Activated CD4-positive, alpha-beta memory T cell treated with anti-CD3 and anti-CD28 coated beads for 36 hours (primary cell): ENCODE measurements around the gene SLC37A1. TPM values are rescaled to one million over a fixed set of nuclear protein-coding genes. Genes with fewer than 3 reads are reported as not detected.
A peak's percentile ranks its signal among the peaks of the same experiment; 100 is the strongest.

Source experiments
- CTCF ChIA-PET: fragments of 350-600 bp; sonication (Branson Sonifier 250); formaldehyde crosslinking; loops from one replicate; lab custom pipeline; 2021; ENCODE audit warnings: antibody characterized with exemption, inconsistent platforms; lab: Charles Lee
- POLR2A ChIA-PET: fragments of 350-600 bp; sonication (Branson Sonifier 250); formaldehyde crosslinking; loops from one replicate; lab custom pipeline; 2021; ENCODE audit warnings: antibody characterized with exemption; lab: Charles Lee
- DNase-seq: peaks from one replicate; pipeline ENCODE4 v3.0.0-alpha.2; 2020
- H3K27ac Mint-ChIP-seq: one replicate; pipeline ENCODE4 v1.8.0; 2021; ENCODE audit warnings: mixed read lengths
- H3K27me3 Mint-ChIP-seq: one replicate; pipeline ENCODE4 v1.8.0; 2021; ENCODE audit warnings: mixed read lengths
- H3K36me3 Mint-ChIP-seq: one replicate; pipeline ENCODE4 v1.8.0; 2021; ENCODE audit warnings: mixed read lengths
- H3K4me1 Mint-ChIP-seq: one replicate; pipeline ENCODE4 v1.8.0; 2021; ENCODE audit warnings: low read depth, mixed read lengths
- H3K4me3 Mint-ChIP-seq: one replicate; pipeline ENCODE4 v1.8.0; 2021; ENCODE audit warnings: mild to moderate bottlenecking, mixed read lengths
- H3K9me3 Mint-ChIP-seq: one replicate; pipeline ENCODE4 v1.8.0; 2021; ENCODE audit warnings: mixed read lengths
- intact Hi-C: fragments of 100-400 bp; cut with micrococcal nuclease; formaldehyde crosslinking; loops from one replicate; pipeline ENCODE4 v1.15.1; 2023
- total RNA-seq, 2 experiments: library from RNA; stranded (reverse); gene quantifications; one replicate each; pipeline ENCODE4 v1.2.3, GENCODE V29; 2021

Gene SLC37A1
- total RNA-seq, 2 experiments from 2014 or later: 21.1 to 21.2 TPM

DNA sequence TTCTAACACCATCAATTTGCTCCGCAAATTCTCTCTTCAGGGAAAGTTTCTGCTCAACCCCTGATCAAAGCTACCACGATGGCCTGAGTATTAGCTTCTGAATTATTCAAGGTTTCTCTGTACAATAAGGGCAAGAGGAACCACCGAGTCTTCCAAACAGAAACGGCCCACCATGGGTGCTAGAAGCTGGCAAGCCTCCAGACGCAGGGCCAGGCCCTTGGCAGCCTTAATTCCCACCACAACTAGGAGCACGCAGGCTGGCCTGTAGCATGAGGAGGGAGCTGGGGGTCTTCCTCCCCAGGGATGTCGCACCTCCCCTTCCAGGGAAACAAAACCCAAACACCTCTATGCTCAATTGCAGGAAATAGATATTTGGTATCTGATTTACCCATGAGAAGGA, 28.7 kb upstream of the SLC37A1 start:
- Mint-ChIP-seq H3K27ac (no peak overlapping the region), H3K9me3 (no peaks in the 10 kb centered on the region), H3K4me3 (no peak overlapping the region), H3K4me1 (no peaks in the 10 kb centered on the region), H3K27me3 (peaks cover 21% of the 10 kb centered on the region), H3K36me3 (no peaks in the 10 kb centered on the region)
- intact Hi-C loops: no loop called here
- POLR2A ChIA-PET: no interaction called here
- CTCF ChIA-PET: no interaction called here
- no peak for DNase-seq

DNA sequence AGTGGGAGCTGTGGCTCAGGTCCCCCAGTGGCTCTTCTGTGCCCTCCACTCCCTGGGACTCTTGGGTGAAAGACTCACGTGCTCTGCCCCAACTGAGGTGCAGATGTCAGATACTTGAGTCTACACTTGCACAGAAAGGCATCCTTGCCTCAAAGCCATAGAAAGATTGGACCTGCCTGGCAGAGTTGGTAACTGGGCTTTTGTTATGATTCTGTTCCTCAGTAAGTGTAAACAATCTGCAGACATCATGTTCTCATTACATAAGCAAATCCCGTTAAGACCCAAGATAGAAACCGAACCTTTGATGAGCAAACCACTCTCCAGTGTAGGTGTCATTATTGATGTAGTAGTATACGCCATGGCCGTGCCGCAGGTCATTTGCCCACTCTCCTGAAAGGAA, 27.6 kb upstream of the SLC37A1 start:
- no peaks in the 10 kb centered on the region for H3K4me1 Mint-ChIP-seq
- H3K27ac Mint-ChIP-seq: no peak overlapping the region
- no peak for DNase-seq
- no peaks in the 10 kb centered on the region for H3K9me3 Mint-ChIP-seq
- H3K4me3 Mint-ChIP-seq: no peak overlapping the region
- peaks cover 21% of the 10 kb centered on the region for H3K27me3 Mint-ChIP-seq
- H3K36me3 Mint-ChIP-seq: no peaks in the 10 kb centered on the region
- ChIA-PET CTCF (no interaction called here), POLR2A (no interaction called here)
- intact Hi-C loops: no loop called here

DNA sequence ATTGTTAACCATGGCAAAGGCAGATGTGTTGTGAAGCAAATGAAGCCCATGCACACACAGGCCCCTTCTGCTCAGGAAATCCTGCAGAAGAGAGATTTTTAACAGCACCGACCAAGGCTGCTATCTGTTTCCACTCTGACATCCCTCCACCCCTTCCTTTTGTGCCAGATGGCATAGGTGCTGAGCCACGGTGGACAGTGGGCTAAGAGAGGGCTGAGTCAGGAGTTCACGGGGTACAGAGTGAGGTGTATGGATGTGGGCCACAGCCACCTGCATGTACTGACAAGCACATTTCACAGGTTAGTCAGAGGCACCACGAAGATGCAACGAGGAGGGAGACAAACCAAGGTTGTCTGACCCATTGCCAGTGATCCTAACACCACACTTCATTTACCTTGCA, 27.1 kb upstream of the SLC37A1 start:
- H3K27ac Mint-ChIP-seq: no peak overlapping the region
- H3K36me3 Mint-ChIP-seq: no peaks in the 10 kb centered on the region
- POLR2A ChIA-PET: no interaction called here
- DNase-seq: no peak
- H3K4me1 Mint-ChIP-seq: no peaks in the 10 kb centered on the region
- CTCF ChIA-PET: no interaction called here
- no peaks in the 10 kb centered on the region for H3K9me3 Mint-ChIP-seq
- peaks cover 21% of the 10 kb centered on the region for H3K27me3 Mint-ChIP-seq
- no peak overlapping the region for H3K4me3 Mint-ChIP-seq
- intact Hi-C loops: no loop called here

DNA sequence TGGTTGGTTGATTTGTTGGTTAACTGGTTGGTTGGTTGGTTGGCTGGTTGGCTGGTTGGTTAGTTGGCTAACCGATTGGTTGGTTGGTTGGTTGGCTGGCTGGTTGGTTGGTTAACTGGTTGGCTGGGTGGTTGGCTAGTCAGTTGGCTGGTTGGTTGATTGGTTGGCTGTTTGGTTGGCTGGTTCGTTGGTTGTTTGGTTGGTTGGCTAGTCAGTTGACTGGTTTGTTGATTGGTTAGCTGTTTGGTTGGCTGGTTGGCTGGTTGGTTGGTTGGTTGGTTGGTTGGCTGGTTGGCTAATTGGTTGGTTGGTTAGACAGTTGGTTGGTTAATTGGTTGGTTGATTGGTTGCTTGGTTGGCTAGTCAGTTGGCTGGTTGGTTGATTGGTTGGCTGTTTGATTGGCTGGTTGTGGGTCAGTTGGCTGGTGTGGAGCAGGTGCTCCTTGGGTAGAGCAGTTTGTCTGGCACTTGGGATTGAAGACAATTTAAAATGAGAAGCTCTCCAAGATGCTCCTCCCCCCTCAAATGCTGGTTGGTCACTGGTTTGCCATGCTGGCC, 24.6 kb upstream of the SLC37A1 start:
- no peaks in the 10 kb centered on the region for H3K9me3 Mint-ChIP-seq
- intact Hi-C loops: no loop called here
- POLR2A ChIA-PET: no interaction called here
- H3K4me1 Mint-ChIP-seq: peaks cover 5% of the 10 kb centered on the region
- H3K27ac Mint-ChIP-seq: no peak overlapping the region
- CTCF ChIA-PET: no interaction called here
- H3K4me3 Mint-ChIP-seq: no peak overlapping the region
- no peak for DNase-seq
- peaks cover 18% of the 10 kb centered on the region for H3K27me3 Mint-ChIP-seq
- H3K36me3 Mint-ChIP-seq: no peaks in the 10 kb centered on the region

DNA sequence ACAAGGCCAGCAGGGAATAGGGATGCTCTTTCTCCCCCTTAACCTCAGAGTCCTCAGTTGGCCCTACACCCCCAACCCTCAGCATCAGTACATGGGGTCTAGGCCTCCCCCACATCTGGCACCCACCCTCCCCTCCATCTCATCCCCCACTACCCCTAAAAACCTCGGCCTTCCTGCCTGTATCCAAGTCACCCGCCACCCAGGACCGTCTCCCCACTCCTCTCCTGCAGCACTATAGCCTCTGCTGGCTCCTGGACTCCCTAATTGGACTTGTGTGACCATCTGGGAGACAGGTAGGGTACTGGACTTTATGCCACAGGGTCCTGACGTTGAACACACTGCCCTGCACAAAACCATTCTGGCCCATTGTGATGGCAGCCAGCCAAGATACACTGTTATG, 23.7 kb upstream of the SLC37A1 start:
- intact Hi-C loops: no loop called here
- H3K4me3 Mint-ChIP-seq: no peak overlapping the region
- peaks cover 18% of the 10 kb centered on the region for H3K27me3 Mint-ChIP-seq
- no peaks in the 10 kb centered on the region for H3K9me3 Mint-ChIP-seq
- ChIA-PET CTCF (no interaction called here), POLR2A (no interaction called here)
- H3K36me3 Mint-ChIP-seq: no peaks in the 10 kb centered on the region
- peaks cover 5% of the 10 kb centered on the region for H3K4me1 Mint-ChIP-seq
- no peak overlapping the region for H3K27ac Mint-ChIP-seq
- DNase-seq: no peak

DNA sequence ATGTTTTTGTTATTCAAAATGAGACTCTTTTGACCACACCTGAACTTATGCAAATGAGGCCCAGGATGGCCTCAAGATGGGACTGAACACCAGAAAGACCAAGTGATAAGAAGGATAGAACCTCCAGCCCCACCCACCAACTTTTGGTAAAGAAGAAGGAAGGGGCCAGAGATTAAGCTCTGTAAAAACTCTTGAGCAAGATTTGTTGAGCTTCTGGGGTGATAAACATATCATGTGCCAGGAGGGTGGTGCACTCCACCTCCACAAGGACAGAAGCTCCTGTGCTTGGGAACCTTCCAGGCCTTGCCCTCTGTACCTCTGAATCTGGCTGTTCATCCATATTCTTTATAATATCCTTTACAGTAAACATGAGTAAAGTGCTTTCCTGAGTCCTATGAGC, 22.9 kb upstream of the SLC37A1 start:
- DNase-seq: no peak
- CTCF ChIA-PET: no interaction called here
- Mint-ChIP-seq H3K27ac (no peak overlapping the region), H3K4me3 (no peak overlapping the region), H3K4me1 (peaks cover 10% of the 10 kb centered on the region), H3K9me3 (no peaks in the 10 kb centered on the region), H3K27me3 (peaks cover 18% of the 10 kb centered on the region), H3K36me3 (no peaks in the 10 kb centered on the region)
- POLR2A ChIA-PET: no interaction called here
- intact Hi-C loops: no loop called here

DNA sequence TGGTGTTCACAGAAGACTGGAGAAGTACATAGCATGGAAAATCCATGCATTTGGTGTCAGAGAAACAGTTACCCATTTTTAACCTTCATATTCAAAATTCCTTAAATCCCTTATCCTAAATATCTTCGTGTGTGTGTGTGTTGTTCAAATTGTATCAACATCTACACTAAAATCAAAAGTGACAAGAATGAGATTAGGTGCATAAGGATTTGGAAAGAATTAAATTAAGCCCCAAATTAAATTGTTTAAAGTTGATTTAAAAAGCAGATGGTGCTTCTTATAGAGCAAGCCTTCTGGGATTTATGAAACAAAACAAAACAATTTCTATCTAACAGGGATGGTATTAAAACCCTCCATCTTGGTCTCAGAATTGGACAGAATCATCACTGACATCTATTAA, 22.3 kb upstream of the SLC37A1 start:
- POLR2A ChIA-PET: no interaction called here
- intact Hi-C loops: no loop called here

DNA sequence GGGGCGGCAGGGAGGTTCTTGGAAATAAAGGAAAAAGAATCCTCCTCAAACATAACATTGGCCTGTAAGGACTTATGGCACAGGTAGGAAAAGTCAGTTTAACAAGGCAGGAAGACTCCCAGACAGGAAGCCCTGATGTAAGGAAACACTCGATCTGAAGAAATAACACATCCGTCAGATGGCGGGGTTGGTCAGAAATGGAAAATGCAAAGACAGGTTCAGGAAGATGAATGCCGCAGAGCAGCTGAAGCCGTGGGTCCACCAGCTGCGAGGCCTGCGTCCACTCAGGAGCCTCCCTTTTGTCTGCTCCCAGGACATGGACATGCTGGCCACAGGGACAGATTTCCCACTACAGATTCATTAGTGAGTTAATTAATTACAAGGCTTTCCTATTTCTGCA, 21.5 kb upstream of the SLC37A1 start:
- peaks cover 15% of the 10 kb centered on the region for H3K27me3 Mint-ChIP-seq
- no peaks in the 10 kb centered on the region for H3K36me3 Mint-ChIP-seq
- no peak overlapping the region for H3K27ac Mint-ChIP-seq
- peaks cover 21% of the 10 kb centered on the region for H3K4me1 Mint-ChIP-seq
- no peaks in the 10 kb centered on the region for H3K9me3 Mint-ChIP-seq
- ChIA-PET POLR2A (no interaction called here), CTCF (no interaction called here)
- no peak overlapping the region for H3K4me3 Mint-ChIP-seq
- intact Hi-C loops: no loop called here
- DNase-seq: no peak

More for the DNA sequence above, 22.3 kb upstream of the SLC37A1 start:
- Mint-ChIP-seq H3K27me3 (peaks cover 19% of the 10 kb centered on the region), H3K27ac (no peak overlapping the region), H3K4me1 (peaks cover 14% of the 10 kb centered on the region), H3K9me3 (no peaks in the 10 kb centered on the region), H3K4me3 (no peak overlapping the region), H3K36me3 (no peaks in the 10 kb centered on the region)
- DNase-seq: no peak
- CTCF ChIA-PET: no interaction called here

DNA sequence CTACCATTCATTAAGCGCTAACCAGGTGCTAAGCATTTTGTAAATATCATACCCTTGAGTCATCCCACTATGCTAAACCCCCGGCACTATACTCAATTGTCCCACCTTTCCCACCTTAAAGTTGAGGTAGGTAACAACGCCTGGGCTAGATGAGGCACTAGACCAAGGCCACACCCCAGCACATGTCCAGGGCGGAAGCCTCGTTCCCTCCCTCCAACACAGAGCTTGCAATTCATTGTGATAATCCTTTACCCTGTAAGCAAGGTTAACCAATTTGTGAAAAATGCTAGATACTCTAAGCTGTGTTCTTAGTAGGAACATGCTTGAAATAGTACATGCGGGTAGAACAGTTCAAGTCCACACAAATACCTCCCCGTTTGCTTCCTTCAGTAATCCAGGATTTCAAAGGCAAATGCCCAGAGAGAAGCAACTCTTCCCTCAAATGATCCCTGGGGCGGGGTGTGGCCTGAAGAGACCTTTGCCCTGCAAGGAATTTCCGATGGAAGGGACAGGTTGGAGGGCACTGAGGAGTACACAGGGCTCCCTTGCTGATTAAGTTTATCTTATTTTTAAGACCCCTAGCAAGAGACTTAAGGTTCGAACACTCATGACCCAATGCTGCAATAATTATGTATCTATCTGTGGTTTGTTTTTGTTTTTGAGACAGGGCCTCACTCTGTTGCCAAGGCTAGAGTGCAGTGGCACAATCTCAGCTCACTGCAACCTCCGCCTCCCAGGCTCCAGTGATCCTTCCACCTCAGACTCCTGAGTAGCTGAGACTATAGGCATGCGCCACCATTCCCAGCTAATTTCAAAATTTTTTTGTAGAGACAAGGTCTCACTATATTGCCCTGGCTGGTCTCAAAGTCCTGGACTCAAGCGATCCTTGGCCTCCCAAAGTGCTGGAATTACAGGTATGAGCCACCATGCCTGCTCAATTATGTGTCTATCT, 20.3 kb upstream of the SLC37A1 start:
- H3K9me3 Mint-ChIP-seq: no peaks in the 10 kb centered on the region
- DNase-seq: no peak
- ChIA-PET POLR2A (no interaction called here), CTCF (no interaction called here)
- no peak overlapping the region for H3K27ac Mint-ChIP-seq
- peaks cover 21% of the 10 kb centered on the region for H3K4me1 Mint-ChIP-seq
- no peak overlapping the region for H3K4me3 Mint-ChIP-seq
- intact Hi-C loops: no loop called here
- H3K36me3 Mint-ChIP-seq: no peaks in the 10 kb centered on the region
- peaks cover 7% of the 10 kb centered on the region for H3K27me3 Mint-ChIP-seq

DNA sequence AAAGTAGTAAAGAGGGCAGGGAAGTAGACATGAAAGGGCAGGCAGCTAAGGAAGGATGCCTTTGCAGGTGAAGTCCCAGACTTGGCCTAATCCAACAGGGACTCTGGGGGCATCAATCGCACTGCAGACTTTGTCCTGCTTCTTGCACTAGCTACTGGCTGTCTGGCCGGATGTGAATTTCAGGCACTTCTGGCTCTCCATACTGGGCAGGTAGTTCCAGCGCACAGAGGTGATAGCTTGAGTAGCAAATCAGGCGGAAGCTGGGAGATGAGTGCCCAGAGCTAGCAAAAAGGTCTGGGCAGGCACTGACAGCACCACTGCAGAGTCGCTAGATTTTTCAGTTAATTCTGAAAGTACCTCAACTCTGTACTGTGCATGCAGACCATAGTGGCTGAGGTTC, 18.6 kb upstream of the SLC37A1 start:
- POLR2A ChIA-PET: interaction anchor here (2.4 kb wide), 1 partner anchor 33 kb away, joined by 6 read pairs; no protein-coding TSS in a partner anchor
- Mint-ChIP-seq H3K36me3 (no peaks in the 10 kb centered on the region), H3K4me1 (peaks cover 21% of the 10 kb centered on the region), H3K4me3 (no peak overlapping the region), H3K9me3 (no peaks in the 10 kb centered on the region), H3K27ac (no peak overlapping the region), H3K27me3 (peaks cover 1% of the 10 kb centered on the region)
- intact Hi-C loops: no loop called here
- CTCF ChIA-PET: interaction anchor here (1.1 kb wide), 2 partner anchors 114 to 185 kb away, joined by 3 read pairs; no protein-coding TSS in a partner anchor
- DNase-seq: no peak

DNA sequence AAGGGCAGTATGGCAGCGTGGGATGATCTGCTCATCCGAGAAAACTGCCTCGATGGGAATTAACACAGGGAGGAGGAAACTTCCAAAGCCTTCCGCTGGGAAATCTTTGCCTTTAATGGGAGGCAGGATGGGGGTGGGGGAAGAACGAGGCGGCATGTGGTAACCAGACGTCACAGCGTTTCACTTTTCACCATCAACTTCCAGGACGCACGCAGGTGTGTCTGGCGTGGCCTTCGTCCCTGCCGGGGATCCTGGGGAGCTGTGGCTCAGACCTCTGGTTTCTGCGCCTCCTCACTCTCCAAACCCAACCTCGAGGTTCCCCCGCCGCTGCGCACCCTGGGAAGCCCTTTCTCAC, 17.9 kb upstream of the SLC37A1 start:
- CTCF ChIA-PET: interaction anchor here (1.1 kb wide), 2 partner anchors 115 to 186 kb away, joined by 3 read pairs; no protein-coding TSS in a partner anchor
- peak overlapping the region; percentile 67 for H3K27ac Mint-ChIP-seq

DNA sequence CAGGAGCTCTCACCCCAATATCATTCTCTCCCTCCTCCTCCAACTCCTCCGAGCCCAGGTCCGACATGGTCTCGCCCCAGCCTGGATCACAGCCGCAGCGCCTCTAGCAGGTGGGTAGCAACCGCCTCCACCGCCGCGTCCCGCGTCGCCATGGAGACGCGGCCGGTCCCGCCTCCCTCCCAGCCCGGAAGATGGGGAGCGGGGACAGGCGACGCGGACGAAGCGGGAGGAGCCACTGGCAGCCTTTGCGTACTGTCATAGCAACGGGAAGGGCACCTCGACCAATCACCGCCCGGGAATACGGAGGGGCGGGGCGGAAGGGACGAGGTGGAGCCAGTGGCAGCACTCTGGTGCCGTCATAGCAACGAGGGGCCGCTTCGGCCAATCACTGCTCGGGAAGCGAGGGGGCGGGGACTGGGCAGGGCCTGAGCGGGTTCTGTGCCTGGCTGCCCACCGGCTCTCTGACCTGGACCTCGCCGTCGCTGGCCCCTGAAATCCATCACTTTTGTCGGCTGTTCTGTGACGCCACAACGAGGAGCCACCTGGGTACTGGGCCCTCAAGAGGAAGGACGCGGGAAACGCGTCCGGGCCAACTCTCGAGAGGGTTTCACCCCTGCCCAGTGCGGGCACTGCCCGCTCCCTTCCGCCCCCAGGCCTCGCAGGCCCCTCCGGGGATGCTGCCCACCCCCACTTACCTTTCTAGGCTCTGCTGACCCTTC, 17.4 kb upstream of the SLC37A1 start, which contains the start of gene RSPH1:
Gene RSPH1 (minus strand): TSS at position 105 of the 719 bp plus-strand sequence. CDS start 38 bp downstream, at position 67.
- intact Hi-C loops: loop anchor here (1.0 to 2.0 kb wide), 4 partner anchors 18 to 478 kb away; partner anchors contain the start of gene PKNOX1
- DNase-seq: peak; percentile 100
- H3K4me3 Mint-ChIP-seq: peak within 1 kb of the TSS; percentile 90
- ChIA-PET CTCF (interaction anchor here (1.1 kb wide), 1 partner anchor 115 kb away, joined by 3 read pairs; no protein-coding TSS in a partner anchor), POLR2A (interaction anchor here (0.6 to 2.4 kb wide), 3 partner anchors 18 to 87 kb away, joined by 3 to 6 read pairs (median 3); partner anchors contain the start of gene SLC37A1)
- H3K9me3 Mint-ChIP-seq: no peaks in the 10 kb centered on the region
- H3K27me3 Mint-ChIP-seq: peaks cover 1% of the 10 kb centered on the region
- H3K4me1 Mint-ChIP-seq: peaks cover 21% of the 10 kb centered on the region
- H3K27ac Mint-ChIP-seq: peak within 1 kb of the TSS; percentile 67
- no peaks in the 10 kb centered on the region for H3K36me3 Mint-ChIP-seq

More for the DNA sequence above, 17.9 kb upstream of the SLC37A1 start:
- Mint-ChIP-seq H3K27me3 (peaks cover 1% of the 10 kb centered on the region), H3K4me3 (peak overlapping the region; percentile 90), H3K36me3 (no peaks in the 10 kb centered on the region), H3K9me3 (no peaks in the 10 kb centered on the region), H3K4me1 (peaks cover 21% of the 10 kb centered on the region)
- POLR2A ChIA-PET: interaction anchor here (0.9 to 2.4 kb wide), 2 partner anchors 18 to 32 kb away, joined by 3 to 6 read pairs; partner anchors contain the start of gene SLC37A1
- intact Hi-C loops: loop anchor here (1.0 to 2.0 kb wide), 4 partner anchors 19 to 479 kb away; partner anchors contain the start of gene PKNOX1
- no peak for DNase-seq
